ENCODE results near the gene MC3R. TPM values are rescaled to one million over a fixed set of nuclear protein-coding genes. Genes with fewer than 3 reads are reported as not detected.

Gene MC3R
- total and polyA plus RNA-seq, 4 donors, result not detected

- Histone ChIP-seq H3K4me3 (ENCODE audit: low read depth in 1 of 3, low read length in 3 of 3) (no peak overlapping the region), H3K27me3 (ENCODE audit: control insufficient read depth in 4 of 4, insufficient read depth in 4 of 4, low read length in 3 of 4) (peaks cover 0 to 5% (median 2%) of the 10 kb centered on the region in 4 donors), H3K9ac (ENCODE audit: low read depth in 1 of 2, low read length in 2 of 2) (no peak overlapping the region), H3K27ac (ENCODE audit: low read depth in 1 of 2, low read length in 2 of 2) (no peak overlapping the region), H3K4me1 (ENCODE audit: control insufficient read depth in 4 of 4, insufficient read depth in 4 of 4, low read length in 3 of 4) (no peaks in the 10 kb centered on the region), H3K9me3 (ENCODE audit: control insufficient read depth in 4 of 4, low read length in 3 of 4) (peaks cover 0 to 2% (median 0%) of the 10 kb centered on the region in 4 donors), H3K36me3 (ENCODE audit: control insufficient read depth in 4 of 4, insufficient read depth in 3 of 4, low read depth in 1 of 4, low read length in 3 of 4) (no peaks in the 10 kb centered on the region)
- DNase-seq (ENCODE audit: low spot score), result no peak
- WGBS, result 84% methylated on average over 1 of the region's 1 CpG
- no peak for TF ChIP-seq MAX (IDR thresholded peaks at IDR 0.05)
- no peak for TF ChIP-seq REST (IDR thresholded peaks at IDR 0.05)
- no peak for TF ChIP-seq TAF1 (conservative IDR thresholded peaks at IDR 0.05)
- no peak for TF ChIP-seq NR2F2 (IDR thresholded peaks at IDR 0.05)
- no peak for TF ChIP-seq YY1 (IDR thresholded peaks at IDR 0.05)
- no peak for TF ChIP-seq FOXA2 (IDR thresholded peaks at IDR 0.05)
- TF ChIP-seq JUND (IDR thresholded peaks at IDR 0.05), result no peak
- no peak for TF ChIP-seq ZBTB33 (IDR thresholded peaks at IDR 0.05)
- no peak for TF ChIP-seq HNF4G (IDR thresholded peaks at IDR 0.05)
- no peak for TF ChIP-seq GABPA (IDR thresholded peaks at IDR 0.05 in 1 of 2, conservative IDR thresholded peaks at IDR 0.05 in 1 of 2)
- TF ChIP-seq EGR1 (IDR thresholded peaks at IDR 0.05; ENCODE audit: low read depth in 2 of 2), result no peak
- no peak for TF ChIP-seq ATF3 (IDR thresholded peaks at IDR 0.05)
Observed at GRCh38 chr20:56299362-56299761, 50.8 kb downstream of the MC3R start.

Small RNAs within 50 kb of the gene (small RNA-seq; reads per million reads assigned to genes)
- not detected for gene RNA5SP487

Other genes with a start within 250 kb of the MC3R start
- gene CBLN4, start 243.2 kb upstream of the MC3R start, total RNA-seq, result under 1 TPM; 0.42 to 0.47 TPM
- under 1 TPM; 0.09 to 0.57 TPM for gene CBLN4, start 243.2 kb upstream of the MC3R start, polyA plus RNA-seq
- gene FAM210B, start 110.2 kb downstream of the MC3R start, total RNA-seq, result 100 to 1,000 TPM in 1 of 2 donors, 10 to 100 TPM in 1; 21.8 to 139 TPM
- gene FAM210B, start 110.2 kb downstream of the MC3R start, polyA plus RNA-seq, result 10 to 100 TPM; 26.2 to 35.1 TPM
- 10 to 100 TPM in 1 of 2 donors, 1 to 10 TPM in 1; 1.3 to 41.6 TPM for gene AURKA, start 143.5 kb downstream of the MC3R start, total RNA-seq
- gene AURKA, start 143.5 kb downstream of the MC3R start, polyA plus RNA-seq, result 1 to 10 TPM in 1 of 2 donors, under 1 TPM in 1; 0.88 to 4.2 TPM
- 10 to 100 TPM; 19.1 to 20.2 TPM for gene CSTF1, start 143.9 kb downstream of the MC3R start, total RNA-seq
- 10 to 100 TPM; 11.9 to 12.9 TPM for gene CSTF1, start 143.9 kb downstream of the MC3R start, polyA plus RNA-seq
- 1 to 10 TPM; 1.4 to 1.6 TPM for gene CASS4, start 163.5 kb downstream of the MC3R start, total RNA-seq
- under 1 TPM; 0.26 to 0.77 TPM for gene CASS4, start 163.5 kb downstream of the MC3R start, polyA plus RNA-seq
- gene RTF2, start 219.9 kb downstream of the MC3R start, total RNA-seq, result 10 to 100 TPM; 29.0 to 31.0 TPM
- 10 to 100 TPM; 39.2 to 46.6 TPM for gene RTF2, start 219.9 kb downstream of the MC3R start, polyA plus RNA-seq